ENCODE data around the gene GOSR1. TPM values are rescaled to one million over a fixed set of nuclear protein-coding genes. Genes with fewer than 3 reads are reported as not detected.

GOSR1 gene
- total and polyA plus RNA-seq, 2 donors (not counting 3 experiments of a cell fraction or from before 2014, with no cell fraction given) = 13.8 to 41.0 TPM

GRCh38 chr17:30476726-30477082 is 504 bp upstream of the GOSR1 start:
- no peak for FAIRE-seq
- peak overlapping the region; percentile 68 for H3K4me2 ChIP-seq (ENCODE audit: insufficient read depth, low read length)
- H3K27ac ChIP-seq (ENCODE audit: insufficient read depth, low read depth, low read length) = no peak overlapping the region
- no peaks in the 10 kb centered on the region for H3K9me1 ChIP-seq (replicated peaks; ENCODE audit: control insufficient read depth, extremely low read depth, insufficient read depth, low read length)
- H3K27me3 ChIP-seq (ENCODE audit: control insufficient read depth in 2 of 2, insufficient read depth in 2 of 2, low read length in 2 of 2) = peaks cover 4% of the 10 kb centered on the region in 2 experiments
- BruUV-seq (replicated peaks) = TSS peak; percentile 81
- no peaks in the 10 kb centered on the region for H3K36me3 ChIP-seq (ENCODE audit: control insufficient read depth in 2 of 2, extremely low read depth in 1 of 2, insufficient read depth in 2 of 2, low read length in 2 of 2)
- H3K9me3 ChIP-seq (replicated peaks; ENCODE audit: control insufficient read depth, insufficient read depth, low read length) = no peaks in the 10 kb centered on the region
- ChIA-PET CTCF (interaction anchor here (0.5 to 2.2 kb wide), 34 partner anchors 9 to 372 kb away, joined by 3 to 29 read pairs (median 4); partner anchors contain the start of gene BLMH), POLR2A (no interaction called here)
- no peaks in the 10 kb centered on the region for H4K20me1 ChIP-seq (replicated peaks; ENCODE audit: control insufficient read depth, extremely low read depth, insufficient read depth, low read length)
- peak overlapping the region; percentile 97 for H3K9ac ChIP-seq (replicated peaks; ENCODE audit: extremely low read depth, insufficient read depth, low read length)
- intact Hi-C loops (cut with micrococcal nuclease) = loop anchor here (1.0 to 5.0 kb wide), 5 partner anchors 79 to 238 kb away; no protein-coding TSS in a partner anchor
- no peak for DNase-seq (ENCODE audit: low read depth, low spot score)
- H3K79me2 ChIP-seq (ENCODE audit: control insufficient read depth, insufficient read depth, low read length) = peaks cover 19% of the 10 kb centered on the region
- peaks cover 12% of the 10 kb centered on the region for H3K4me1 ChIP-seq (ENCODE audit: control insufficient read depth, extremely low read depth, insufficient read depth, low read length)
- H2AFZ ChIP-seq (ENCODE audit: low read depth, low read length) = peak overlapping the region; percentile 83
- no peak for TF ChIP-seq MYC (IDR thresholded peaks at IDR 0.05; ENCODE audit: low read depth, low read length)
- no peak for TF ChIP-seq EZH2 (IDR thresholded peaks at IDR 0.05; ENCODE audit: borderline replicate concordance, low read depth, low read length, severe bottlenecking)
- no peak for TF ChIP-seq JUN (IDR thresholded peaks at IDR 0.05; ENCODE audit: borderline replicate concordance, insufficient read depth, insufficient read length, low read depth)
- peak; percentile 22 for TF ChIP-seq GATA2 (IDR thresholded peaks at IDR 0.05; ENCODE audit: insufficient read depth, insufficient read length, low read depth, low read length)
- dilution Hi-C loops (cut with MboI; ENCODE audit: extremely low pct_ligation_motif_present, low sequenced_read_pairs) = no loop called here
- peak overlapping the region in 2 of 3 experiments; percentile 33 to 100 for H3K4me3 ChIP-seq (replicated peaks in 1 of 3; ENCODE audit: insufficient read depth in 1 of 3, low read depth in 1 of 3, low read length in 3 of 3)

- no peaks in the 10 kb centered on the region for H3K9me3 ChIP-seq (replicated peaks; ENCODE audit: control insufficient read depth, insufficient read depth, low read length)
- H3K4me3 ChIP-seq (replicated peaks in 1 of 3; ENCODE audit: insufficient read depth in 1 of 3, low read depth in 1 of 3, low read length in 3 of 3) = peak overlapping the region; percentile 57 to 100 (median 90)
- FAIRE-seq (no peak), DNase-seq (ENCODE audit: low read depth, low spot score) (no peak)
- H3K27ac ChIP-seq (ENCODE audit: insufficient read depth, low read depth, low read length) = peak overlapping the region; percentile 85
- POLR2A ChIA-PET = interaction anchor here (0.6 kb wide), 2 partner anchors 116 to 761 kb away, joined by 3 to 4 read pairs; no protein-coding TSS in a partner anchor
- H3K4me2 ChIP-seq (ENCODE audit: insufficient read depth, low read length) = peak overlapping the region; percentile 95
- H2AFZ ChIP-seq (ENCODE audit: low read depth, low read length) = peak overlapping the region; percentile 68
- peak overlapping the region; percentile 97 for H3K9ac ChIP-seq (replicated peaks; ENCODE audit: extremely low read depth, insufficient read depth, low read length)
- CTCF ChIA-PET = interaction anchor here (1.0 to 2.2 kb wide), 11 partner anchors 11 to 373 kb away, joined by 3 to 29 read pairs (median 11); partner anchors contain the start of gene BLMH
- intact Hi-C loops (cut with micrococcal nuclease) = loop anchor here (1.0 to 5.0 kb wide), 5 partner anchors 78 to 237 kb away; no protein-coding TSS in a partner anchor
- H3K27me3 ChIP-seq (ENCODE audit: control insufficient read depth in 2 of 2, insufficient read depth in 2 of 2, low read length in 2 of 2) = peaks cover 0 to under 1% of the 10 kb centered on the region in 2 experiments
- no peaks in the 10 kb centered on the region for H4K20me1 ChIP-seq (replicated peaks; ENCODE audit: control insufficient read depth, extremely low read depth, insufficient read depth, low read length)
- no peaks in the 10 kb centered on the region for H3K9me1 ChIP-seq (replicated peaks; ENCODE audit: control insufficient read depth, extremely low read depth, insufficient read depth, low read length)
- H3K4me1 ChIP-seq (ENCODE audit: control insufficient read depth, extremely low read depth, insufficient read depth, low read length) = peaks cover 12% of the 10 kb centered on the region
- H3K36me3 ChIP-seq (ENCODE audit: control insufficient read depth in 2 of 2, extremely low read depth in 1 of 2, insufficient read depth in 2 of 2, low read length in 2 of 2) = peaks cover 0 to 2% of the 10 kb centered on the region in 2 experiments
- TF ChIP-seq FOS (IDR thresholded peaks at IDR 0.05; ENCODE audit: borderline replicate concordance, insufficient read depth, low read length) = no peak
- no peak for TF ChIP-seq POLR2A (IDR thresholded peaks at IDR 0.05; ENCODE audit: low read depth, low read length)
- no peak for TF ChIP-seq EZH2 (IDR thresholded peaks at IDR 0.05; ENCODE audit: borderline replicate concordance, low read depth, low read length, severe bottlenecking)
- TF ChIP-seq JUN (IDR thresholded peaks at IDR 0.05; ENCODE audit: borderline replicate concordance, insufficient read depth, insufficient read length, low read depth) = no peak
- no peak for TF ChIP-seq MAX (IDR thresholded peaks at IDR 0.05; ENCODE audit: insufficient read depth, insufficient read length)
- no peak for TF ChIP-seq GATA2 (IDR thresholded peaks at IDR 0.05; ENCODE audit: insufficient read depth, insufficient read length, low read depth, low read length)
- TF ChIP-seq MYC (IDR thresholded peaks at IDR 0.05; ENCODE audit: low read depth, low read length) = no peak
- no peak for TF ChIP-seq CTCF (IDR thresholded peaks at IDR 0.05; ENCODE audit: extremely low read depth in 1 of 2, insufficient read depth in 1 of 2, low read depth in 1 of 2, low read length in 2 of 2)
- no peak for TF ChIP-seq POLR2AphosphoS5 (IDR thresholded peaks at IDR 0.05; ENCODE audit: insufficient read depth, low read depth, low read length)
- peaks cover 19% of the 10 kb centered on the region for H3K79me2 ChIP-seq (ENCODE audit: control insufficient read depth, insufficient read depth, low read length)
- dilution Hi-C loops (cut with MboI; ENCODE audit: extremely low pct_ligation_motif_present, low sequenced_read_pairs) = no loop called here
- no TSS peak for BruUV-seq (replicated peaks)
Observed at GRCh38 chr17:30477774-30478115, 537 bp downstream of the GOSR1 start.
